ENCODE results near the gene DPH6.
"Not testable (repeated sequence)": the region's sequence is repeated elsewhere in the genome, so short reads cannot be mapped to it uniquely, and the experiment has no call there.

The DPH6 gene

GRCh38 chr15:35397027-35397426 is 148.9 kb downstream of the DPH6 start:
- H2BK15ac ChIP-seq (replicated peaks; ENCODE audit: low read depth), result no peak overlapping the region
- no peak overlapping the region for H4K8ac ChIP-seq (ENCODE audit: low read depth, low read length)
- no peaks in the 10 kb centered on the region for H3K79me2 ChIP-seq (ENCODE audit: control insufficient read depth, insufficient read depth, low read length)
- no peaks in the 10 kb centered on the region for H3K4me1 ChIP-seq (ENCODE audit: control insufficient read depth, low read depth, low read length)
- no peak overlapping the region for H3K4ac ChIP-seq (ENCODE audit: low read depth, low read length)
- no peak overlapping the region for H3K9ac ChIP-seq (ENCODE audit: low read length)
- no peak overlapping the region for H2BK5ac ChIP-seq (ENCODE audit: low read length)
- no peak for DNase-seq
- H3K56ac ChIP-seq (ENCODE audit: low read length), result no peak overlapping the region
- no peak overlapping the region for H2AK5ac ChIP-seq (ENCODE audit: low read length)
- H3K27me3 ChIP-seq (ENCODE audit: insufficient read depth, low read length, poor library complexity), result no peaks in the 10 kb centered on the region
- no peak overlapping the region for H4K5ac ChIP-seq (ENCODE audit: low read length)
- no peak overlapping the region for H2BK120ac ChIP-seq (ENCODE audit: low read depth, low read length)
- H3K4me2 ChIP-seq (ENCODE audit: low read length), result no peak overlapping the region
- no peak overlapping the region for H3K27ac ChIP-seq (ENCODE audit: low read depth, low read length)
- H3K79me1 ChIP-seq (ENCODE audit: low read length), result no peaks in the 10 kb centered on the region
- H3K4me3 ChIP-seq (ENCODE audit: low read length), result no peak overlapping the region
- no peaks in the 10 kb centered on the region for H3K36me3 ChIP-seq (ENCODE audit: control insufficient read depth, insufficient read depth, low read length)
- H3K23ac ChIP-seq (ENCODE audit: low read length), result no peak overlapping the region
- H3K18ac ChIP-seq (ENCODE audit: low read length), result no peak overlapping the region

GRCh38 chr15:35394416-35394815 is 151.5 kb downstream of the DPH6 start:
- Histone ChIP-seq H3K4me2 (ENCODE audit: low read length) (no peak overlapping the region), H3K4me1 (ENCODE audit: control insufficient read depth, low read depth, low read length) (no peaks in the 10 kb centered on the region), H3K56ac (ENCODE audit: low read length) (no peak overlapping the region), H4K8ac (ENCODE audit: low read depth, low read length) (no peak overlapping the region), H3K27ac (ENCODE audit: low read depth, low read length) (no peak overlapping the region), H3K18ac (ENCODE audit: low read length) (no peak overlapping the region), H3K9ac (ENCODE audit: low read length) (no peak overlapping the region), H2BK5ac (ENCODE audit: low read length) (no peak overlapping the region), H3K79me2 (ENCODE audit: control insufficient read depth, insufficient read depth, low read length) (no peaks in the 10 kb centered on the region), H3K27me3 (ENCODE audit: insufficient read depth, low read length, poor library complexity) (no peaks in the 10 kb centered on the region), H3K36me3 (ENCODE audit: control insufficient read depth, insufficient read depth, low read length) (no peaks in the 10 kb centered on the region), H3K4ac (ENCODE audit: low read depth, low read length) (no peak overlapping the region), H2BK15ac (replicated peaks; ENCODE audit: low read depth) (no peak overlapping the region), H2BK120ac (ENCODE audit: low read depth, low read length) (no peak overlapping the region), H2AK5ac (ENCODE audit: low read length) (no peak overlapping the region), H3K79me1 (ENCODE audit: low read length) (no peaks in the 10 kb centered on the region), H3K4me3 (ENCODE audit: low read length) (no peak overlapping the region), H4K5ac (ENCODE audit: low read length) (no peak overlapping the region), H3K23ac (ENCODE audit: low read length) (no peak overlapping the region)
- no peak for DNase-seq
- WGBS (ENCODE audit: extremely low coverage, insufficient coverage, low lambda C conversion rate), result no CpG with 5 or more reads among the region's 2 CpGs

GRCh38 chr15:35393398-35393797 is 152.6 kb downstream of the DPH6 start:
- DNase-seq, result no peak
- no peak overlapping the region for H4K5ac ChIP-seq (ENCODE audit: low read length)
- H3K79me1 ChIP-seq (ENCODE audit: low read length), result no peaks in the 10 kb centered on the region
- H2AK5ac ChIP-seq (ENCODE audit: low read length), result no peak overlapping the region
- H3K27ac ChIP-seq (ENCODE audit: low read depth, low read length), result no peak overlapping the region
- no peak overlapping the region for H3K9ac ChIP-seq (ENCODE audit: low read length)
- H2BK120ac ChIP-seq (ENCODE audit: low read depth, low read length), result no peak overlapping the region
- no peak overlapping the region for H3K18ac ChIP-seq (ENCODE audit: low read length)
- no peak overlapping the region for H3K23ac ChIP-seq (ENCODE audit: low read length)
- no peak overlapping the region for H3K56ac ChIP-seq (ENCODE audit: low read length)
- no peak overlapping the region for H3K4me3 ChIP-seq (ENCODE audit: low read length)
- no peaks in the 10 kb centered on the region for H3K36me3 ChIP-seq (ENCODE audit: control insufficient read depth, insufficient read depth, low read length)
- no peak overlapping the region for H2BK15ac ChIP-seq (replicated peaks; ENCODE audit: low read depth)
- WGBS (ENCODE audit: extremely low coverage, insufficient coverage, low lambda C conversion rate), result no CpG with 5 or more reads among the region's 2 CpGs
- no peaks in the 10 kb centered on the region for H3K27me3 ChIP-seq (ENCODE audit: insufficient read depth, low read length, poor library complexity)
- H3K4ac ChIP-seq (ENCODE audit: low read depth, low read length), result no peak overlapping the region
- H2BK5ac ChIP-seq (ENCODE audit: low read length), result no peak overlapping the region
- H4K8ac ChIP-seq (ENCODE audit: low read depth, low read length), result no peak overlapping the region
- no peaks in the 10 kb centered on the region for H3K4me1 ChIP-seq (ENCODE audit: control insufficient read depth, low read depth, low read length)
- H3K79me2 ChIP-seq (ENCODE audit: control insufficient read depth, insufficient read depth, low read length), result no peaks in the 10 kb centered on the region
- H3K4me2 ChIP-seq (ENCODE audit: low read length), result no peak overlapping the region

- not testable (repeated sequence) for H2AK5ac ChIP-seq (ENCODE audit: low read length); H3K9ac ChIP-seq (ENCODE audit: low read length); H3K36me3 ChIP-seq (ENCODE audit: control insufficient read depth, insufficient read depth, low read length); H3K27ac ChIP-seq (ENCODE audit: low read depth, low read length); H2BK120ac ChIP-seq (ENCODE audit: low read depth, low read length); H4K5ac ChIP-seq (ENCODE audit: low read length); DNase-seq; H3K79me1 ChIP-seq (ENCODE audit: low read length); H3K27me3 ChIP-seq (ENCODE audit: insufficient read depth, low read length, poor library complexity); H3K4me3 ChIP-seq (ENCODE audit: low read length); H3K4me1 ChIP-seq (ENCODE audit: control insufficient read depth, low read depth, low read length); H3K18ac ChIP-seq (ENCODE audit: low read length); H2BK5ac ChIP-seq (ENCODE audit: low read length); H3K4ac ChIP-seq (ENCODE audit: low read depth, low read length); H2BK15ac ChIP-seq (replicated peaks; ENCODE audit: low read depth); H4K8ac ChIP-seq (ENCODE audit: low read depth, low read length); H3K56ac ChIP-seq (ENCODE audit: low read length); H3K4me2 ChIP-seq (ENCODE audit: low read length); H3K23ac ChIP-seq (ENCODE audit: low read length); H3K79me2 ChIP-seq (ENCODE audit: control insufficient read depth, insufficient read depth, low read length)
- WGBS (ENCODE audit: extremely low coverage, insufficient coverage, low lambda C conversion rate), result no CpG with 5 or more reads among the region's 18 CpGs
These were observed 154.5 kb downstream of the DPH6 start for GRCh38 chr15:35391408-35391984.

- H2AK5ac ChIP-seq (ENCODE audit: low read length), result no peak overlapping the region
- no peak overlapping the region for H2BK15ac ChIP-seq (replicated peaks; ENCODE audit: low read depth)
- H3K23ac ChIP-seq (ENCODE audit: low read length), result no peak overlapping the region
- H3K27me3 ChIP-seq (ENCODE audit: insufficient read depth, low read length, poor library complexity), result no peaks in the 10 kb centered on the region
- no peak overlapping the region for H3K4ac ChIP-seq (ENCODE audit: low read depth, low read length)
- H3K9ac ChIP-seq (ENCODE audit: low read length), result no peak overlapping the region
- no peak overlapping the region for H3K18ac ChIP-seq (ENCODE audit: low read length)
- H3K79me1 ChIP-seq (ENCODE audit: low read length), result no peaks in the 10 kb centered on the region
- H3K4me2 ChIP-seq (ENCODE audit: low read length), result no peak overlapping the region
- peaks cover 2% of the 10 kb centered on the region for H3K4me1 ChIP-seq (ENCODE audit: control insufficient read depth, low read depth, low read length)
- H3K56ac ChIP-seq (ENCODE audit: low read length), result no peak overlapping the region
- no peaks in the 10 kb centered on the region for H3K79me2 ChIP-seq (ENCODE audit: control insufficient read depth, insufficient read depth, low read length)
- H4K5ac ChIP-seq (ENCODE audit: low read length), result no peak overlapping the region
- no peaks in the 10 kb centered on the region for H3K36me3 ChIP-seq (ENCODE audit: control insufficient read depth, insufficient read depth, low read length)
- H2BK5ac ChIP-seq (ENCODE audit: low read length), result no peak overlapping the region
- H4K8ac ChIP-seq (ENCODE audit: low read depth, low read length), result no peak overlapping the region
- no peak overlapping the region for H2BK120ac ChIP-seq (ENCODE audit: low read depth, low read length)
- no CpG with 5 or more reads among the region's 2 CpGs for WGBS (ENCODE audit: extremely low coverage, insufficient coverage, low lambda C conversion rate)
- DNase-seq, result no peak
- H3K4me3 ChIP-seq (ENCODE audit: low read length), result no peak overlapping the region
- no peak overlapping the region for H3K27ac ChIP-seq (ENCODE audit: low read depth, low read length)
These were observed 162.5 kb downstream of the DPH6 start for GRCh38 chr15:35383506-35383905.

GRCh38 chr15:35381328-35381727 is 164.6 kb downstream of the DPH6 start:
- Histone ChIP-seq H2AK5ac (ENCODE audit: low read length) (no peak overlapping the region), H3K4me2 (ENCODE audit: low read length) (no peak overlapping the region), H3K18ac (ENCODE audit: low read length) (no peak overlapping the region), H4K8ac (ENCODE audit: low read depth, low read length) (no peak overlapping the region), H3K4me1 (ENCODE audit: control insufficient read depth, low read depth, low read length) (peaks cover 2% of the 10 kb centered on the region), H4K5ac (ENCODE audit: low read length) (no peak overlapping the region), H3K9ac (ENCODE audit: low read length) (no peak overlapping the region), H3K27me3 (ENCODE audit: insufficient read depth, low read length, poor library complexity) (no peaks in the 10 kb centered on the region), H2BK15ac (replicated peaks; ENCODE audit: low read depth) (no peak overlapping the region), H3K27ac (ENCODE audit: low read depth, low read length) (no peak overlapping the region), H3K4ac (ENCODE audit: low read depth, low read length) (no peak overlapping the region), H2BK5ac (ENCODE audit: low read length) (no peak overlapping the region), H3K56ac (ENCODE audit: low read length) (no peak overlapping the region), H3K36me3 (ENCODE audit: control insufficient read depth, insufficient read depth, low read length) (no peaks in the 10 kb centered on the region), H3K79me2 (ENCODE audit: control insufficient read depth, insufficient read depth, low read length) (no peaks in the 10 kb centered on the region), H3K79me1 (ENCODE audit: low read length) (no peaks in the 10 kb centered on the region), H3K23ac (ENCODE audit: low read length) (no peak overlapping the region), H3K4me3 (ENCODE audit: low read length) (no peak overlapping the region), H2BK120ac (ENCODE audit: low read depth, low read length) (no peak overlapping the region)
- DNase-seq, result no peak
- WGBS (ENCODE audit: extremely low coverage, insufficient coverage, low lambda C conversion rate), result no CpG with 5 or more reads among the region's 3 CpGs
